Keratinocyte (primary cell): ENCODE data around the gene CASP3.

ENCODE experiments used
- EZH2 ChIP-seq: IDR thresholded peaks from one replicate; pipeline ENCODE4 v1.6.1; 2012; ENCODE audit warnings: inconsistent platforms, mild to moderate bottlenecking, low read length, moderate library complexity
- TF ChIP-seq, protein P1 (sequence below), 3 experiments: IDR thresholded peaks in 1 of 3; conservative IDR thresholded peaks in 1 of 3; optimal IDR thresholded peaks in 1 of 3; 2 replicates in 2 of 3; 3 replicates in 1 of 3; pipeline versions ENCODE3 to v1.5.1; 2011; ENCODE audit warnings: low read length in 3 of 3, mild to moderate bottlenecking in 3 of 3, moderate library complexity in 2 of 3, control low read depth in 1 of 3, inconsistent platforms in 1 of 3; ENCODE audit not compliant: insufficient read depth in 2 of 3; ENCODE audit errors: extremely low read depth in 1 of 3

DNA sequence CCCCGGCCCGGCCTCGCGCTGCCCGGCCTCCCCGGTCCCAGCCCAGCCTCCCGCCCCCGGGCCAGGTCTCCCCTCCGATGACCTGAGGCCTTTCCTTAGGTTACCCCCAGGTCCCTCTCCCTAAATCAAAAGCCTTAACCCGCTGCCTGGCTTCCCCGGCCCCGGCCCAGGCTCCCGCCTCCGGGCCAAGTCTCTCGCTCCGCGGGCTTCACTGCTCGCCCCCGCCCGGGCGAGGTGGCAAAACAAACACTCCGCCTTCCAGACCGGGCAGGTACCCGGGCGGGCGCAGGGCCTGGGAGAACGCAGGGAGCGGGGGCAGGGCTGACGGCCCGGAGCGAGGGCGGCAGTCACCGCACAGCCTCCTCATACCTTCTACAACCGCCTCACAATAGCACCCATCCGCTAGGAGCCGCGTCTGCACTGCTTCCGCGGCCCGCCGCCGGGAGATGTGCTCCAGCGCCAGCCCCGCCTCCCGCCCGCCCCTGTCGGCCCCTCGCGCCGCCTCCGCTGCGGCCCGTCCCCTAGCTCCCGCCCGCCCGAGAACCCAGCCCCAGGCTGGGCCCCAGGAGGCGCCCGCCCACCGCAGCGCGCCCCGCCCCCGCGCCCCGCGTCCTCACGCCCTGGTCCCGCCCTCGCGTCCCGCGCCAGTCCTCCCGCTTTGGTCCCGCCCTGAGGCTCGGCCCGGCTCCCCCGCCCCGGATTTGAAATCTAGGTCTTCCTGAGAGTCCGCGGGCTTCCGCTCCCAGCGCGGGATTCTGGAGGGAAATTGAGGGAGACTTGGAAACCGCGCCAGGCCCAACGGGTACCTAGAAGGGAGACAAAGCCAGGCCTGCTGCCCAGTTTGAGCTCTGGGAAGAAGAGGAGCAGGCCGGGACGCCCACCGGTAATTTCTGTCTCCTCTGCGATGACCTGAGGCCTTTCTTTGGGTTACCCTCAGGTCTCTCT lies at the start of gene CASP3, which contains the start of gene PRIMPOL:
- TF ChIP-seq, protein P1, sequence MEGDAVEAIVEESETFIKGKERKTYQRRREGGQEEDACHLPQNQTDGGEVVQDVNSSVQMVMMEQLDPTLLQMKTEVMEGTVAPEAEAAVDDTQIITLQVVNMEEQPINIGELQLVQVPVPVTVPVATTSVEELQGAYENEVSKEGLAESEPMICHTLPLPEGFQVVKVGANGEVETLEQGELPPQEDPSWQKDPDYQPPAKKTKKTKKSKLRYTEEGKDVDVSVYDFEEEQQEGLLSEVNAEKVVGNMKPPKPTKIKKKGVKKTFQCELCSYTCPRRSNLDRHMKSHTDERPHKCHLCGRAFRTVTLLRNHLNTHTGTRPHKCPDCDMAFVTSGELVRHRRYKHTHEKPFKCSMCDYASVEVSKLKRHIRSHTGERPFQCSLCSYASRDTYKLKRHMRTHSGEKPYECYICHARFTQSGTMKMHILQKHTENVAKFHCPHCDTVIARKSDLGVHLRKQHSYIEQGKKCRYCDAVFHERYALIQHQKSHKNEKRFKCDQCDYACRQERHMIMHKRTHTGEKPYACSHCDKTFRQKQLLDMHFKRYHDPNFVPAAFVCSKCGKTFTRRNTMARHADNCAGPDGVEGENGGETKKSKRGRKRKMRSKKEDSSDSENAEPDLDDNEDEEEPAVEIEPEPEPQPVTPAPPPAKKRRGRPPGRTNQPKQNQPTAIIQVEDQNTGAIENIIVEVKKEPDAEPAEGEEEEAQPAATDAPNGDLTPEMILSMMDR (optimal IDR thresholded peaks at IDR 0.05 in 1 of 3, IDR thresholded peaks at IDR 0.05 in 1 of 3, conservative IDR thresholded peaks at IDR 0.05 in 1 of 3; ENCODE audit: extremely low read depth in 1 of 3, insufficient read depth in 2 of 3, low read length in 3 of 3): peak in 2 of 3 experiments; percentile 58 to 71
- no peak for TF ChIP-seq EZH2
